H1 (cell line): ENCODE measurements around the gene ARNT2. TPM values are rescaled to one million over a fixed set of nuclear protein-coding genes. Genes with fewer than 3 reads are reported as not detected.

Experiments used
- CREB1 ChIP-seq: IDR thresholded peaks from 2 replicates; pipeline ENCODE4 v1.6.1; 2012; ENCODE audit warnings: inconsistent platforms
- RAD21 ChIP-seq, 2 experiments: IDR thresholded peaks in 1 of 2; conservative IDR thresholded peaks in 1 of 2; 2 replicates each; pipeline ENCODE4 v1.6.1; 2011; ENCODE audit warnings: low read depth in 2 of 2, low read length in 2 of 2, improper control_type of control experiment in 1 of 2, inconsistent platforms in 1 of 2, mild to moderate bottlenecking in 1 of 2, moderate library complexity in 1 of 2
- polyA plus RNA-seq, 7 experiments: library from polyadenylated mRNA; depleted of rRNA in 3 of 7; stranded (reverse) in 5 of 7; unstranded in 2 of 7; fragments of >200 nt in 5 of 7; fragments of 200-250 nt in 2 of 7; gene quantifications; 1 replicate in 5 of 7; 2 replicates in 1 of 7; 4 replicates in 1 of 7; pipeline versions ENCODE4 v1.2.1 to v1.2.3, GENCODE V29; 2011 to 2013; ENCODE audit warnings: missing spikeins in 2 of 7, mixed read lengths in 2 of 7
- total RNA-seq: library from RNA; stranded (reverse); fragmentation: NEBNext Ultra II Directional; extraction: Animal tissue kit (Norgen Biotek cat#: 25700); gene quantifications from 2 replicates; pipeline ENCODE4 v1.2.1, GENCODE V29; 2021
- TF ChIP-seq, protein P1 (sequence below): fragments of 300-600 bp; sonication (generic); IDR thresholded peaks from 2 replicates; pipeline ENCODE4 v1.7.1; 2012; ENCODE audit warnings: low read length, moderate library complexity, mild to moderate bottlenecking, inconsistent platforms; ENCODE audit not compliant: insufficient replicate concordance

Gene ARNT2
- total and polyA plus RNA-seq, 2 of the 8 experiments (the other 6 are each of a cell fraction or from before 2014, with no cell fraction given), result 9.5 to 14.6 TPM

DNA sequence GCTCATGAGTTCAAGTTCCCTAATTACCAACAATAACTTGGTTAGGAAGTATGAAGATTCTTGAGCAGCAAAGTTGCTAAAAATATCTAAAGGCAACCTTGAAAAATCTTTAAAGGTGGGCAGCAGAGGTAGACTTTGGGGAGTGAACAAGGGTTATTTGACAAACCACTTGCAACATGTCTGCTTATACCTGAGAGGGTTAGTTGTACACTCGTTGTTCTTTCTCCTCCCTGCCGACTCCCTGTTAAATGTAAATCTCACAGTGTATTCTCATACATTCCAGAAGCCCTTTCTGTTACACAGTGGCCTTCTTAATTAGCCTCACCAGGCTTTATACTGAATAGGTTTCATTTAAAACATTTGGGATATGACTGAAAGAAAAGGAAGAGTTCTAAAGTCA, 121.7 kb downstream of the ARNT2 start (continued):
- TF ChIP-seq RAD21 (IDR thresholded peaks at IDR 0.05 in 1 of 2, conservative IDR thresholded peaks at IDR 0.05 in 1 of 2; ENCODE audit: low read depth in 2 of 2, low read length in 2 of 2) (no peak), CREB1 (no peak)
- TF ChIP-seq, protein P1, sequence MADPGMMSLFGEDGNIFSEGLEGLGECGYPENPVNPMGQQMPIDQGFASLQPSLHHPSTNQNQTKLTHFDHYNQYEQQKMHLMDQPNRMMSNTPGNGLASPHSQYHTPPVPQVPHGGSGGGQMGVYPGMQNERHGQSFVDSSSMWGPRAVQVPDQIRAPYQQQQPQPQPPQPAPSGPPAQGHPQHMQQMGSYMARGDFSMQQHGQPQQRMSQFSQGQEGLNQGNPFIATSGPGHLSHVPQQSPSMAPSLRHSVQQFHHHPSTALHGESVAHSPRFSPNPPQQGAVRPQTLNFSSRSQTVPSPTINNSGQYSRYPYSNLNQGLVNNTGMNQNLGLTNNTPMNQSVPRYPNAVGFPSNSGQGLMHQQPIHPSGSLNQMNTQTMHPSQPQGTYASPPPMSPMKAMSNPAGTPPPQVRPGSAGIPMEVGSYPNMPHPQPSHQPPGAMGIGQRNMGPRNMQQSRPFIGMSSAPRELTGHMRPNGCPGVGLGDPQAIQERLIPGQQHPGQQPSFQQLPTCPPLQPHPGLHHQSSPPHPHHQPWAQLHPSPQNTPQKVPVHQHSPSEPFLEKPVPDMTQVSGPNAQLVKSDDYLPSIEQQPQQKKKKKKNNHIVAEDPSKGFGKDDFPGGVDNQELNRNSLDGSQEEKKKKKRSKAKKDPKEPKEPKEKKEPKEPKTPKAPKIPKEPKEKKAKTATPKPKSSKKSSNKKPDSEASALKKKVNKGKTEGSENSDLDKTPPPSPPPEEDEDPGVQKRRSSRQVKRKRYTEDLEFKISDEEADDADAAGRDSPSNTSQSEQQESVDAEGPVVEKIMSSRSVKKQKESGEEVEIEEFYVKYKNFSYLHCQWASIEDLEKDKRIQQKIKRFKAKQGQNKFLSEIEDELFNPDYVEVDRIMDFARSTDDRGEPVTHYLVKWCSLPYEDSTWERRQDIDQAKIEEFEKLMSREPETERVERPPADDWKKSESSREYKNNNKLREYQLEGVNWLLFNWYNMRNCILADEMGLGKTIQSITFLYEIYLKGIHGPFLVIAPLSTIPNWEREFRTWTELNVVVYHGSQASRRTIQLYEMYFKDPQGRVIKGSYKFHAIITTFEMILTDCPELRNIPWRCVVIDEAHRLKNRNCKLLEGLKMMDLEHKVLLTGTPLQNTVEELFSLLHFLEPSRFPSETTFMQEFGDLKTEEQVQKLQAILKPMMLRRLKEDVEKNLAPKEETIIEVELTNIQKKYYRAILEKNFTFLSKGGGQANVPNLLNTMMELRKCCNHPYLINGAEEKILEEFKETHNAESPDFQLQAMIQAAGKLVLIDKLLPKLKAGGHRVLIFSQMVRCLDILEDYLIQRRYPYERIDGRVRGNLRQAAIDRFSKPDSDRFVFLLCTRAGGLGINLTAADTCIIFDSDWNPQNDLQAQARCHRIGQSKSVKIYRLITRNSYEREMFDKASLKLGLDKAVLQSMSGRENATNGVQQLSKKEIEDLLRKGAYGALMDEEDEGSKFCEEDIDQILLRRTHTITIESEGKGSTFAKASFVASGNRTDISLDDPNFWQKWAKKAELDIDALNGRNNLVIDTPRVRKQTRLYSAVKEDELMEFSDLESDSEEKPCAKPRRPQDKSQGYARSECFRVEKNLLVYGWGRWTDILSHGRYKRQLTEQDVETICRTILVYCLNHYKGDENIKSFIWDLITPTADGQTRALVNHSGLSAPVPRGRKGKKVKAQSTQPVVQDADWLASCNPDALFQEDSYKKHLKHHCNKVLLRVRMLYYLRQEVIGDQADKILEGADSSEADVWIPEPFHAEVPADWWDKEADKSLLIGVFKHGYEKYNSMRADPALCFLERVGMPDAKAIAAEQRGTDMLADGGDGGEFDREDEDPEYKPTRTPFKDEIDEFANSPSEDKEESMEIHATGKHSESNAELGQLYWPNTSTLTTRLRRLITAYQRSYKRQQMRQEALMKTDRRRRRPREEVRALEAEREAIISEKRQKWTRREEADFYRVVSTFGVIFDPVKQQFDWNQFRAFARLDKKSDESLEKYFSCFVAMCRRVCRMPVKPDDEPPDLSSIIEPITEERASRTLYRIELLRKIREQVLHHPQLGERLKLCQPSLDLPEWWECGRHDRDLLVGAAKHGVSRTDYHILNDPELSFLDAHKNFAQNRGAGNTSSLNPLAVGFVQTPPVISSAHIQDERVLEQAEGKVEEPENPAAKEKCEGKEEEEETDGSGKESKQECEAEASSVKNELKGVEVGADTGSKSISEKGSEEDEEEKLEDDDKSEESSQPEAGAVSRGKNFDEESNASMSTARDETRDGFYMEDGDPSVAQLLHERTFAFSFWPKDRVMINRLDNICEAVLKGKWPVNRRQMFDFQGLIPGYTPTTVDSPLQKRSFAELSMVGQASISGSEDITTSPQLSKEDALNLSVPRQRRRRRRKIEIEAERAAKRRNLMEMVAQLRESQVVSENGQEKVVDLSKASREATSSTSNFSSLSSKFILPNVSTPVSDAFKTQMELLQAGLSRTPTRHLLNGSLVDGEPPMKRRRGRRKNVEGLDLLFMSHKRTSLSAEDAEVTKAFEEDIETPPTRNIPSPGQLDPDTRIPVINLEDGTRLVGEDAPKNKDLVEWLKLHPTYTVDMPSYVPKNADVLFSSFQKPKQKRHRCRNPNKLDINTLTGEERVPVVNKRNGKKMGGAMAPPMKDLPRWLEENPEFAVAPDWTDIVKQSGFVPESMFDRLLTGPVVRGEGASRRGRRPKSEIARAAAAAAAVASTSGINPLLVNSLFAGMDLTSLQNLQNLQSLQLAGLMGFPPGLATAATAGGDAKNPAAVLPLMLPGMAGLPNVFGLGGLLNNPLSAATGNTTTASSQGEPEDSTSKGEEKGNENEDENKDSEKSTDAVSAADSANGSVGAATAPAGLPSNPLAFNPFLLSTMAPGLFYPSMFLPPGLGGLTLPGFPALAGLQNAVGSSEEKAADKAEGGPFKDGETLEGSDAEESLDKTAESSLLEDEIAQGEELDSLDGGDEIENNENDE, result no peak
